HG03354 (cell line): Measurements from ENCODE around the gene CHRND.

Experiments
- ATAC-seq: cut with Tn5 transposase; IDR thresholded peaks from one replicate; pipeline ENCODE4 v1.9.1; 2021; ENCODE audit warnings: mild to moderate bottlenecking; ENCODE audit not compliant: unreplicated experiment, poor library complexity, severe bottlenecking

The CHRND gene

DNA sequence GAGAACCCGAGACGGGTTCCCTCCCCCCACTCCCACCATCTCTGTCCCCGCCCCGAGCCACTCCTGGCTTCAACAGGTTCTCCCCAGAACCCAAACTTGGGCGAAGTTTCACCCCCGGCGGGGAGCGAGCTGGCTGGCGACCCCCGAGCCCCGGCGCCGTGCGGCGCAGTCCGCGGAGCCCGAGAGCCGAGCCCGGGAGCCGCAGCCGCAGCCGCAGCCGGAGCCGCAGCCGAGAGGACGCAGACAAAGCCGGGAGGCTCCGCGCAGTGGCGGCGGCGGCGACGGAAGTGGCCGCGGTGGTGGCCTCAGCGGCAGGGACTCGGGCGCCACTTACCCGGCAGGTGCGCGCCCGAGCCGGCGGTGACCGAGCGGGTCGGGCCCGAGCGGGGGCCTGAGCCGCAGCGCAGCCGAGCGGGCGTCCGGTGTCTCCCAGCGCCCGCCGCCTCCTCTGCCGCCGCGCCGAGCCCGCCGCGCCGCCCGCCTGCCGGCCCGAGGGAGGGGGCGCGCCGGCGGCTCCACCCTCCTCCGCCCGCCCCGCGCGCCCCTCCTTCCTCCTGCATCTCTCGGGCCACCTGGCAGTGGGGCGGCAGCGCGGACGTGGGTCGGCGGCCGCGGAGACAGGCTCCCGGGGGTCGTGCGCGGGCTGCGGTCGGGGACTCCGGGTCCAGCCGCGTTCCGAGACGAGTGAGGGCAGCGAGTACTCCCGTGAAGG, 38.4 kb upstream of the CHRND start, which contains the start of gene ECEL1:
Gene ECEL1 (minus strand): TSS at position 450 of the 712 bp plus-strand sequence. CDS start 1,181 bp downstream, outside the sequence.
- ATAC-seq = no peak

DNA sequence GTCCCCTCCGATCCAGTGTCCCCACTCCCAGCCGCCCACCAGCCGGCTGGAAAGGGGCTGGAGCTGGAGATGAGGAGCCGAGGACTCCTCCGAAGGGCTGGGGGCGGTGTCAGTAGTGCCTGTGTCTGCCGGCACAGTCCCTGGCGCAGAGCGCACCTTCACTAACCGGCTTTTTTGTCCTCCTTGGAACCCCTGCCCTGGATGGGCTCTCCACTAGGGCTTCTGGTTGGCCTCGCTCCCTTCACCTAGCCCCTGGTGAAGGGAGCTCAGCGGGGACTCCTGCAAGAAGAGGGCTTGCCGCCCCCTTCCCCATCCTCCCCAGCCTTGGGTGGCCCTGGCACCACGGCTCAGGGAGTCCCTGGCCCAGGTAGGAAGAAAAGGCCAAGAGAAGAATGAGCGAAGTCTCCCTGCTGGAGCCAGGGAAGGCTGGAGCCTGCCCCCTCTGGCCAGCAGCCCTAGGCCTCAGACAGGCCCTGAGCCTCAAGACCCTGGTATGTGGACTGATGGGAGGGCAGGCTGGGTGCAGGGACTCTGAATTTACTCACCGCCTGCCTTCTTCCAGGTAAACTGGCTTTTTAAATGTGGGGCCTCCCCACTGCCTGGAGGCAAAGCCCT, 37.8 kb upstream of the CHRND start:
- no peak for ATAC-seq

DNA sequence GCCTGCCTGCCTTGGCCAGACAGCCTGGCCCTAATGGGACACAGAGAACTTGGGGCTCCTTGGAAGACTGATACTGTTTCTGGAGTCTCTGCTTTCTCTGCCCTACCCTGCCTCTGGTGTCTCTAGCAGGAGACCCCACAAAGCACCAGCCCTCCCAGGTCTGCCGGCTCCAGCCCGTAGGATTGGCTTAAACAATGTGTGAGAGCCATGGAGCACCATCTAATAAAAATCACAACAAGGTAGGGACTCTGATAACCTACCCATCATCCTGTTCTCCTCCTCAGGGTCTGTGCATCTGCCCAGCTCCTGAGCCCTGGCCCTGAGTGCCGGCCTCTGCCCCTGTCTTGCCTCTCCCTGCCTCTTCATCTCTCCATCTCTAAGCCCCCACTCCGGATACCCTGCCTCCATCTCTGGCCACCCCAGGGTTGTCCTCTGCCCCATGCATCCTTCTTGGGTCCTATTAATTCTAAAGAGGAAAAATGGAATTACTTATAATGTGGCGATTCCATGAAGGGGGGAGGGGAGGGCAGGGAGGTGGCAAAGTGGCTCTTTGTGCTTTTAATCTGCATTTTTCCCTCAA, 37.1 kb upstream of the CHRND start:
- no peak for ATAC-seq

DNA sequence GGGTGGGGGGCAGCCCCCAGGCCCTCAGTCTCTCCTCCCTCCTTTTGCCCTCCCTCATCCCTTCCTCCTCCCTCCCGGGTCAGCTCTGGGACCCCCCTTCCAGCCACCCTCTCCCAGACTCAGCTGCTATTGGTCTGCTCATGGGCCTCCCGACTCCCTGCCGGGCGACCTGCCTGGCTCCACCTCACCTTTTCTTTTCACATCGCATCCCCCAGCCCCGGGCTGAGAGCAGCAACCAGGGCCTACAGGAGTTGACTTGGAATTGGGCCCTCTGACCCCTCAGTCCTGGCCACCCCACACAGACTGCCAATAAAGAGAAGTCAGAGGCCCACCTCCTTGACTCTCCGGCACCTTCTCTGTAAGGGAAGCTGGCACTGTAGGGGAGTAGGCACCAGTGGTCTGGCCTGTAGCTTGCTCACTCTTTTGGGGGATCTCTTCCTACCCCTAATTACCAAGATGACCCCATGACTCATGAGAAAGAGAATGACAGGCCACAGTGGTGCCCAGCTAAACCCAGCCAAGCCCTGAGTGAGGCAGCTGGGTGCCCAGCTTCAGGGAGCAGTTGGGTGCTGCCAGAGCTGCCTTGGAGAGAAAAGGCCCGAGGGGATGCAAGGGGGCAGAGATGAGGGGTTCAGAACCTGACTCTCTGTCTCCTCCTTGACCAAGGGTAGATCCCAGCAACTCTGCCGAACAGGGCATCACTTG, 36.3 kb upstream of the CHRND start:
- no peak for ATAC-seq

DNA sequence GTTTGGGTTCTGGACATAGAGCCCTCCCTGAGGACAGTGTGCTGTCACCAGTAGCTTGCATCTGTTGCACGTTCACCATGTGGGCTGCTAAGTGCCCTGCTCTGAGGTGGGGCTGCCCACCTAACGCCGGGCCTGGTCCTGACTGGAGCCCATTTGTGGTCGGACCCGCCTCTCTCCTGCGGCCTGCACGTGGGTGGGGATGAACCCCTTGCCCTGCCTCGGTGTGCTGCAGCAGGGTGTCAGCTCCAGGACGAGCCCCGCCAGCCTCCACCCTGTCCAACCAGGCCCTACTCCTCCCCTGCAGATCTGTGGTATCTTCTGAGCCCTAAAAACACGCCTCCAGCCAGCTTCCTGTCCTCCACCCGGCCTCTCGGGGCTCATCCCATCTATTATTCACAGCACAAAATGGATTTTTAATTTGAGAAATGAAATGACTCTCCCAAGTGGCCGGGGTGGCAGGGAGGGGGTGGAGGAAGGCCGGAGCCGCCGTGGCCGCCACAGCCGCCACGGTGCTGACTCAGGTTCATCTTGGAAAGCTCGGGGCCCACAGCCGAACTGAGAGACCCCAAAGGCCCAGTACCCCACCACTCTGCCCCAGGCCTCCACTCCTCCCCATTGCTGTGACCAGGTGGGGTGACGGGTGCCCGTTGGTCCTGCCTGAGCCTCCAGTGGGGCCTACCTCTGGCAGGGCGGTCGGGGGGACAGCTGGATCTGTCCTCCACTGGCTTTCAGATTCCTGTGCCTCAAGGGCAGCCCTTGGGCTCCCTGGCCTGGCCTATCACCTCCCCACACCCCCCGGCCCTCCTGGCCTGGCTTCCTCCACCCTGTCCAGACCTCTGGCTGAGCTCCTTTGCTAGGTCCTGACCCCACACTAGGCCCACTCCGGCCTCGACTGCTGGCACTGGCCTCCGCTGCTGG, 35.5 kb upstream of the CHRND start:
- ATAC-seq = no peak

DNA sequence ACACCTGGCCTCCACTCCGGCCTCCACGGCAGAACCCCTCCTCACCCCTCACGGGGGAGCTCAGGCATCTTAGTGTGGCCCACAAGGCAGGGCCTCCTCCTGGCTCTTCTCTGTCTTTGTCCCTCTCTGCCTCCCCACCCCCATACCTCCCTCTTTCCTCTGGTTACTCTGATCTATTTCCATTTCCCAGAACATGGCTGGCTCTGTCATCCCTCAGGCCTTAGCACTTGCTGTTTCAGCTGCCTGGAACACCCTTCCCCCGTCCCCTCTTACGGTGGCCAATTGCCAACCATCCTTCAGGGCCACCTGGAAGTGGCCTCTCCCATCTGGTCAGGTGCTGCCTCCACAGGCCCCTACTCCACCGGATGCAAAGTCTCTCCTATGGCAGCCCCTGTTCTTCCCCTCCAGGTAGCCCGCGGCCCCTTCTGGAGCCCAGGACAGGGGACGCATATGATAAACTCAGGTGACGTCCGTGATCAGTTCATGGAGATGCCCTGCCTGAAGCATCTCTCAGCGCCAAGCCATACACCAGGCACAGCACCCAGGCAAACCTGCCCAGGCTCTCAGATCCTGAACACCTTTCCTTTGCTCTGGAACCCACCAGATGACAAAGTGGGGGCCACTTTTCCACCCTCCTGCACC, 34.7 kb upstream of the CHRND start:
- ATAC-seq = no peak

DNA sequence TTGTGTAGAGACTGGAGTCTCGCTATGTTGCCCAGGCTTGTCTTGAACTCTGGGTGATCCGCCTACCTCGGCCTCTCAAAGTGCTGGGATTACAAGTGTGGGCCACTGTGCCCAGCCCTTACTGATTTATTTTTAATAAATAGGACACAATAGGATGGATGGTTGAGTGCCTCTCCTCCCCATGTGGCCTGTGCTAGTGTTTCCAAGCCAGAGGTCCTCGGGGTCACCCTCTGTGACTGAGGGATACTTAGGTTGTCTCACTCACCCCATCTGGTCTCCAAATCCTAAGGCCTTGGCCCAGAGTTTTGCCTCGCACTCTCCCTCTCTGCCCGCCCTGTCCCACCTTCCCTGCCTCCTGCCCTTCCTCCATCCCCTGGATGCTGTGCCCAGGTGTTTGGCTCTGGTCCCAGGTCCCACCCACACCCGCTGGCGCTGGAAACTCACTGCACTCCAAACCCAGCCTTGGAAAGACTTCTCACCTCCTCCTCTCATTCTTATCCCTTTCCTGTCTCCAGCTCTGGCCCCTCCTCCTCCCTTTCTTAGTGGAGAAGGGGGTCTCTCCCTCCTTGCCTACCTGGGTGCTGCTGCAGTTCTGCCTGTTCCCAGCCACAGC, 33.6 kb upstream of the CHRND start:
- no peak for ATAC-seq

DNA sequence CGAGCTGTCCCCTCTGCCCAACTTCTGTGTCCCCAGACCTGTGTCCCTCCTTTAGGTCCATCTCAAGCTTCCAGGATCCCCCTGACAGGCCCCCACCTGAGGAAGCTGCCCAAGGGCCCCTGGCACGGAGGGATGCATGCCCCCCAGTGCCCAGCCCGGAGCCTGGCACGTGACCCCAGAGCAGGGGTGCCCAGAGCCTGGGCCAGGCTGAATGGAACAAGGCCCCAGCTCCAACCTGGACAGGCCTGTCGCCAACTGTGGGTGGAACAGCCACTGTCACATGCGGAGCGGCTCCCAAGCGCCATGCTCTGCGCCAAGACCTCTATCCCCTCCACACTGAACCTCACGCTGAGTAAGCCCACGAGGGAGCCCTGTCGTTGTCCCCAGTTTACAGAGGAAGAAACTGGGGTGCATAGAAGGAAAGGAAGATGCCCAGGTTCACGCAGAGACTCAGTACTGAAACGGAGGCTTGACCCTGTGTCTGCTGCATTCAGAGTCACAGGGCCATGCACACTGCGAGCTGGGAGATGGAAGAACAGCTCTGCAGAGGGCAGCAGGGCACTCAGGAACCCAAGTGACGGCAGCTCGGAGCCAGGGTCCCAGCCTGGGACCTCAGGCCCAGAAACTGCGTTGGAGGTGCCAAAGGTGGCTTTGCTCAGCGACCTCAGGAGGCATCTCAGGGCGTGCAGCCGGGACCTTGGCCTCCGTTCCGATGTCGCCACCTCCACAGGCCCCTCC, 32.8 kb upstream of the CHRND start:
- no peak for ATAC-seq

DNA sequence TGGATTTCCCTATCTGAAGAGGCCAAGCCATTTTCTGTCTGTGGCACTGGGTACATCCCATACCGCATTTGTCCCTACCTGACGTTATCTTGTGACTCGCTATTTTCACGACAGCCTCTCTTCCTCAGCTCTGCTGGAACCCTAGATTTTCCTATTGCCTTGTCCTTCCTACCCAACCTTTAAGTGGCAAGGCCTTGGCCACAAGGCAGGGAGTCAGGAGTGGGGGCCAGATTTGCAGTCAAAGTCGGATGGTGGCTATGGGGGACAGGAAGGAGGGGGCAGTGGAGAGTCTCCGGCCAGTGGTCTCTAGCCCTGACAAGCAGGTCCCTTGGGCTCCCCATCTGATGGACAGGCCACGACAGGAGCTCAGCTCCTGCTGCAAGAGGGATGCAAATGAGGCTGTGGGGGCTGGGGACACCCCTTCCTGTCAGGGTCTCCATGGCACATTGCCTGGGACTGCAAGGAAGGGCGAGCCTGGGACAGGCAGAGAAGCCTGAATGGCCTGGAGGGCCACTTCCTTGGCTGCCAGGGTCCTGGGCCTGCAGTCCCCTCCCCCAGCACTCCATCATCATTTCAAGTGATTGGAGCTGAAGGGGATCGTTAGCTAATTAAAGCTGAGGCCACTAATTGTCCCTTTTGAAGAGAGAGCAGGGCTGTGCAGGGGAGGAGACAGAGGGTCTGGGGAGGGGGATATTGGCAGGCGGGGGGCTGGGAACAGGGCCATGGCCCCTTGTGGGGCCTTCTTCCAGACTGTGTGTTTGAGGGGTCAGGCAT, 32.1 kb upstream of the CHRND start:
- ATAC-seq = no peak

DNA sequence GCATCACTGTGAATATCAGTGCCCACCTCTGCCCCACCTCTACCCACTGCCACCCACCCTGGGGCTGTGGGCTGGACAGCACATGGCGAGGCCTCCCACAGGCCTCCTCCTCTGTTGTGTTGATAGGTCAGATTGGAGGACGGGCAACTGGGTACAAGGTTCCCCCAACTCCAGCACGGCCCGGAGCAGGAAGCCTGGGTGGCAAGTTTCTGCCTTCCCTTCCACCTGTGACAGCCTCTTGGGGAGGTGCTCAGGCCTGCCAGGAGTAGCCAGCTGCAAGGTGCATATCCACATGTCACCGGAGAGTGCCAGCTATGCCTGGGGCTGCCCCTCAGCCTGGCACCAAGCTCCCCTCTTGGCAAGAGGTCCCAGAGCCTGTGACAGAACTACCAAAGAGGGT, 31.4 kb upstream of the CHRND start:
- ATAC-seq = no peak

DNA sequence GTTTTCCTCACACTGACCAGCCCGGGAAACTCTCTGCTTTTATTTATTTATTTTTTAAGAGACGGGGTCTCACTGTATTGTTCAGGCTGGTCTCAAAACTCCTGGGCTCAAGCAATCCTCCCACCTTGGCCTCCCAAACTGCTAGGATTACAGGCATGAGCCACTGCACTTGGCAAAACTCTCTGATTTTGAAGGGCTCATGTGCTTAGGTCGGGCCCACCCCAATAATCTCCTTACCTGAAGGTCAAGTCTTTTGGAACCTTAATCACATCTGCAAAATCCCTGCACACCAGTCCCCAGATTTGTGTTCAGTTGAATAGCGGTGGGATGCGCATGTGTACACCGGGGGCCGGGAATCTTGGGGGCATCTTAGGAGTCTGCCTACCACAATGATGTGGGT, 30.7 kb upstream of the CHRND start:
- no peak for ATAC-seq

DNA sequence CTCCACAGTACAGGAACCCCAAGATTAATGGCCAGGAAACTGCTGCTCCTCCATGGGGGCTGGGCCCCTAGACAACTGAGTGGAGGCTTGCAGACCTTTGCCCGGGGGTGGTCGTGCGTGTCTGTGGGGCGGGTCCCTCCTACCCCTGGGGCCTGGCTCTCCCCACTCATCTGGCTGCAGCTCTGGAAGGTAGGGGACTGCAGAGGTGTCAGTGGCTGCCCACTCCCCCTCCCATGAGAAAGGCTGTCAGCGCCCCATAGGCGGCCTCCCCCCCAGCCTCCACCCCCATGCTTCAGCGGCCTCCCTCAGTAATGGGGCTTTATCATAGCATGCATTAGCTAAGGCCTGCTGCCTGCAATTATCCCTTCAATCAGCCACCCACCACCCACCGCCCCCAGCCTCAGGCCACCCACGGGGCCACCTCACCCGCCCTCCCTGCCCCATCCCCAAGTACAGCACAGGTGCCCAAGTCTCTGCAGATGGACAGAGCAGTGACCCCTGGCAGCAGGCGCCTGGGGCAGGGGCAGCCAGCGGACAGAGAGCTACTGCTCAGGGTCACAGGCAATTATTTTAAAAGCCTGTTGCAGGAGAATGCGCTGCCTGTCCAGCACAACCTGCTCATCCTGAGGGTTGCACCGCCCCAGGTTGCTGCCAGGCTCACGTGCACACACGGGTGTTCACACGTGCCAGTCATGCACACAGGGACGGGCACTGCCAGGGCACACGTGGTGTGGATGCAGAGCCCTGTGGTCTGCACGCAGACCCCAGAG, 29.3 kb upstream of the CHRND start:
- ATAC-seq = no peak

DNA sequence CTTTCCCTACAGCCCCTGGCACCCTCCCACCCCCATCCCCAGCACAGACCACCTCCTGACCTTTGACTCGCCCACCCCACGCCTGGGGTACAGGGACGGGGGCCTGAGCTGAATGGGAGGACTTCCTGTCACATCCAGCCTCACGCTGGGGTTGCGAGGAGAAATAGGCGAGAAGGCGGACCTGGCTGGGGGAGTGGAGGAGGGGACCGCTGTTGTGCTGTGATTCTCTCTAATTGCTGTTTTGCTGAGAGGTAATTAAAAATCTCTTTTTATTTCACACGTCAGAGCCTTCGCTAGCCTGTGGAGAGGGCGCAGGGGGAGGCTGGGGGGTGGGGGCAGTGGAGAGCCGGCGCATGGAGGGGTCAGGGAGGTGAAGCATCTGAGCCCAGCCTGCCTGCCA, 28.6 kb upstream of the CHRND start:
- ATAC-seq = no peak

DNA sequence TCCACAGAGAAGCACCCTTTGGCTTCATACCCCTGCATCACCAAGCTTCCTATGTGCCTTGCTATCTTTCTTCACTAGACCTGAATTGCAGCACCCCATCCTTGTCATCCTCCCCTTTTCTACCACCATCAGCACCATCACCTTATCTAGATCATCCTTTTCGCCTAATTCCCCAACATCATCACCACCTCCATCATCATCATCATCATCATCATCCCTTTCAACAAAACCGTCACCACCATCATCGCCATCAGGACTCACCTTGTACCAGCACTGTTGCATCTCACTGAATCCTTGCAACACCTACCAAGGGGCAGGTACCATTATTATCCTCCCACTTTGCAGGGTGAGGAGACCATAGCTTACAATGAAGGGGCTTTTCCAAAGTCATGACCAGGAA, 27.5 kb upstream of the CHRND start:
- ATAC-seq = no peak

DNA sequence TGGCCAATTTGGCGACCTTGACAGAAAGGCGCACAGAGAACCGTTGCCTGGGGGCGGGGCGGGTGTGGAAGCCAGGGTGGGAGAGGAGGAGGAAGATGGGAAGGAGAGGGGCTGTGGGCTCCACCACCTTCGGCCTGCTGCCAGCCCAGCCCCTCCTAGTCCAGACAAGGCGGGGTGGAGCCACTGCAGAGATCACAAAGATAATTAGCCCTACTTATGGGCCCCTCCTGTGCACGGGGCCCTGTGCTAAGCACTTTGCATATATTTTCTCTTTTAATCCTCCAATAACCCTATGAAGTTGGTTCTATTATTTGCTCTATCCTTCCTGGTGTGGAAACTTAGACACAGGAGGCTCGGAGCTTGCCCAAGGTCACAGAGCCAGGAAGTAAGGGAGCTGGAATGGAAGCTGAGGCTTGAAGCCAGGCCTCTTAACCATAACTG, 24.6 kb upstream of the CHRND start:
- no peak for ATAC-seq

DNA sequence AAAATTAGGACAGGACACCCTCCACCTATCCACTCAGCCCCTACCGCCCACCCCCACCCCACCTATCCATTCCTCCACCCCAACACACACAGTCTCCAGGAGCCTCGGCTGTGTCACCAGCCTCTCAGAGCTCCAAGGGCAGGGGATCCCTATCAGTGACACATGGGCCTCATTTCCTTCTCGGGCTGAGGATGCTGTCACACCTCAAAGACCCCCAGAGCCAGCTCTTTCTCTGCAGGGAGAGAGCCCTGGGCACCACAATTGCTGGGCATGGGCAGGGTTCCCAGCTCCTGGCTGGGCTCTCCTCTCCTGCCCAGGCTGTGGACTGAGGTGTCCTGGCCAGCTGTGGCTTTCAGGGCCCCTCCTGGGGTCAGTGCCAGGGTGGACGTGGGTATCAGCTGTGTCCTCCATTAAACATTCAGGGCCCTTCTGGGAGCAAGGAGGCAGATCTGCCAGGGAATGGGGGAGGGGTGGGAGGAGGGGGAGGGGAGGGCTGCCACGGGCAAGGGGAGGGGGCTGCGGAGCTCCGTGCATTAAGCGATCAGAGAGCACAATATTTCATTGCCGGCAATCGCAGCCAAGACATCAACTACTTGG, 24.1 kb upstream of the CHRND start:
- no peak for ATAC-seq
